DOHH2 (cell line): ENCODE results near the gene PIAS3.

Experiments used
- H3F3A ChIP-seq: fragments of 200-600 bp; sonication (generic), shearing (Covaris generic); 2 replicates; pipeline ENCODE4 v1.6.0; 2016; ENCODE audit warnings: antibody characterized with exemption, mild to moderate bottlenecking; ENCODE audit not compliant: control insufficient read depth, insufficient read depth
- H3K27ac ChIP-seq: fragments of 200-600 bp; sonication (generic); 2 replicates; pipeline ENCODE4 v1.5.1; 2014; ENCODE audit warnings: low read depth, mild to moderate bottlenecking, low read length, moderate library complexity
- H3K27me3 ChIP-seq: fragments of 200-600 bp; sonication (generic); 2 replicates; pipeline ENCODE4 v1.6.1; 2014; ENCODE audit warnings: mild to moderate bottlenecking, low read length, mixed read lengths; ENCODE audit not compliant: control insufficient read depth
- H3K36me3 ChIP-seq: fragments of 200-600 bp; sonication (generic); 2 replicates; pipeline ENCODE4 v1.6.1; 2014; ENCODE audit warnings: mild to moderate bottlenecking, low read length, moderate library complexity, mixed read lengths; ENCODE audit not compliant: control insufficient read depth
- H3K4me1 ChIP-seq: fragments of 200-600 bp; sonication (generic); 2 replicates; pipeline ENCODE4 v1.6.1; 2014; ENCODE audit warnings: mild to moderate bottlenecking, low read length, mixed read lengths; ENCODE audit not compliant: control insufficient read depth
- H3K4me2 ChIP-seq: fragments of 200-600 bp; sonication (generic); 2 replicates; pipeline ENCODE4 v1.6.0; 2014; ENCODE audit warnings: mild to moderate bottlenecking, low read length, moderate library complexity
- H3K4me3 ChIP-seq: fragments of 200-600 bp; sonication (generic); 2 replicates; pipeline ENCODE4 v1.5.1; 2014; ENCODE audit warnings: mild to moderate bottlenecking, low read length, mixed read lengths
- H3K79me2 ChIP-seq: fragments of 200-600 bp; sonication (generic); 2 replicates; pipeline ENCODE4 v1.6.1; 2014; ENCODE audit warnings: mild to moderate bottlenecking, low read length, mixed read lengths; ENCODE audit not compliant: control insufficient read depth
- H3K9me2 ChIP-seq: fragments of 200-600 bp; sonication (generic); replicated peaks from 2 replicates; pipeline ENCODE4 v1.6.1; 2014; ENCODE audit warnings: mild to moderate bottlenecking, low read length, mixed read lengths; ENCODE audit not compliant: control insufficient read depth
- H3K9me3 ChIP-seq: fragments of 200-600 bp; sonication (generic); 2 replicates; pipeline ENCODE4 v1.6.1; 2014; ENCODE audit warnings: antibody characterized with exemption, low read length, mixed read lengths; ENCODE audit not compliant: control insufficient read depth, insufficient read depth
- H4K20me1 ChIP-seq: fragments of 200-600 bp; sonication (generic); 2 replicates; pipeline ENCODE4 v1.6.0; 2014; ENCODE audit warnings: low read depth, mild to moderate bottlenecking, antibody characterized with exemption, low read length, moderate library complexity; ENCODE audit not compliant: control insufficient read depth, insufficient read depth
- EZH2phosphoT487 ChIP-seq: fragments of 200-600 bp; sonication (generic); IDR thresholded peaks from 2 replicates; pipeline ENCODE4 v1.6.1; 2017; ENCODE audit warnings: borderline replicate concordance, mild to moderate bottlenecking, antibody characterized with exemption, low read length, moderate library complexity, mixed read lengths
- TF ChIP-seq, protein P1 (sequence below): fragments of 200-600 bp; sonication (generic); IDR thresholded peaks from one replicate; pipeline ENCODE4 v1.5.1; 2014; ENCODE audit warnings: antibody characterized with exemption, mild to moderate bottlenecking, low read depth, low read length; ENCODE audit not compliant: poor library complexity, severe bottlenecking

PIAS3 gene

DNA sequence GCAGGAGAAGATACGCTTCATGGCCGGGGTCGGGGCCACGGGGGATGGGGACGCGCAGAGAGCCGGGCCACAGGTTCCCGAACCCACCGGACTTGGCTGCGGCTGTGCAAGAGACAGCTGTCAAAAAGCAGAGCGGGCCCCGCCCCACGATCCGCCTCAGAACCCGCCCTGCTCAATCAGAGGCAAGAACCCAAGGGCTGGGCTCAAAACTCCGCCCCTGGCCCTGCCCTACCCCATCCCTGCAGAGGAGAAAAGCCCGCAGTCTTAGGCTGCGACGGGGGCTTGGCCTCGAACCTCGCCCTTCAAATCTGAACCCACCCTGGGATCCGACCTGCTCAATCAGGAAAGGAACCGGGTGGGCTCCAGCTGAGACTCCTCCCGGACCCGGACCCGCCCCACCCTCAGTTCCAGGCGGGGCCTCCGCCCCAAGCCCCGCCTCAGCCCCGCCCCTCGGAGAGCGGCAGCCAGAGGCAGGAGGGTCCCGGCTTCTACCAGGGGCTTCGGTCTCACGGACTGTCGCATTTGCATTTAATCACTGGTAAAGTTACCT lies 26.9 kb upstream of the PIAS3 start, which contains the start of gene ANKRD35:
ANKRD35 (minus strand) TSS at position 129 of the 550 bp plus-strand sequence; CDS start at position 21, 108 bp downstream.
- H3K79me2 ChIP-seq, result no peaks in the 10 kb centered on the region
- H3K4me1 ChIP-seq, result peaks cover 6% of the 10 kb centered on the region; the same call in 1 of the 2 replicates
- H3K36me3 ChIP-seq, result no peaks in the 10 kb centered on the region
- H3K4me2 ChIP-seq, result peak within 1 kb of the TSS; percentile 62
- no peaks in the 10 kb centered on the region for H4K20me1 ChIP-seq
- peak within 1 kb of the TSS; percentile 77 for H3K4me3 ChIP-seq
- no peaks in the 10 kb centered on the region for H3K9me3 ChIP-seq
- H3F3A ChIP-seq, result no peaks in the 10 kb centered on the region
- TF ChIP-seq EZH2phosphoT487, result no peak
- TF ChIP-seq, protein P1, sequence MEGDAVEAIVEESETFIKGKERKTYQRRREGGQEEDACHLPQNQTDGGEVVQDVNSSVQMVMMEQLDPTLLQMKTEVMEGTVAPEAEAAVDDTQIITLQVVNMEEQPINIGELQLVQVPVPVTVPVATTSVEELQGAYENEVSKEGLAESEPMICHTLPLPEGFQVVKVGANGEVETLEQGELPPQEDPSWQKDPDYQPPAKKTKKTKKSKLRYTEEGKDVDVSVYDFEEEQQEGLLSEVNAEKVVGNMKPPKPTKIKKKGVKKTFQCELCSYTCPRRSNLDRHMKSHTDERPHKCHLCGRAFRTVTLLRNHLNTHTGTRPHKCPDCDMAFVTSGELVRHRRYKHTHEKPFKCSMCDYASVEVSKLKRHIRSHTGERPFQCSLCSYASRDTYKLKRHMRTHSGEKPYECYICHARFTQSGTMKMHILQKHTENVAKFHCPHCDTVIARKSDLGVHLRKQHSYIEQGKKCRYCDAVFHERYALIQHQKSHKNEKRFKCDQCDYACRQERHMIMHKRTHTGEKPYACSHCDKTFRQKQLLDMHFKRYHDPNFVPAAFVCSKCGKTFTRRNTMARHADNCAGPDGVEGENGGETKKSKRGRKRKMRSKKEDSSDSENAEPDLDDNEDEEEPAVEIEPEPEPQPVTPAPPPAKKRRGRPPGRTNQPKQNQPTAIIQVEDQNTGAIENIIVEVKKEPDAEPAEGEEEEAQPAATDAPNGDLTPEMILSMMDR, result no peak
- H3K9me2 ChIP-seq, result no peaks in the 10 kb centered on the region
- peaks cover 30% of the 10 kb centered on the region for H3K27me3 ChIP-seq
- no peak within 1 kb of the TSS for H3K27ac ChIP-seq

- Histone ChIP-seq H3K27ac (no peak overlapping the region), H3K4me1 (peaks cover 6% of the 10 kb centered on the region; the same call in 1 of the 2 replicates), H3K4me3 (no peak overlapping the region), H4K20me1 (no peaks in the 10 kb centered on the region), H3K79me2 (no peaks in the 10 kb centered on the region), H3K27me3 (peaks cover 34% of the 10 kb centered on the region), H3K4me2 (no peak overlapping the region), H3F3A (no peaks in the 10 kb centered on the region), H3K36me3 (no peaks in the 10 kb centered on the region), H3K9me2 (no peaks in the 10 kb centered on the region), H3K9me3 (no peaks in the 10 kb centered on the region)
- TF ChIP-seq EZH2phosphoT487, result no peak
- TF ChIP-seq, protein P1, result no peak
Measured at GRCh38 chr1:145884675-145885074, 25.8 kb upstream of the PIAS3 start.

DNA sequence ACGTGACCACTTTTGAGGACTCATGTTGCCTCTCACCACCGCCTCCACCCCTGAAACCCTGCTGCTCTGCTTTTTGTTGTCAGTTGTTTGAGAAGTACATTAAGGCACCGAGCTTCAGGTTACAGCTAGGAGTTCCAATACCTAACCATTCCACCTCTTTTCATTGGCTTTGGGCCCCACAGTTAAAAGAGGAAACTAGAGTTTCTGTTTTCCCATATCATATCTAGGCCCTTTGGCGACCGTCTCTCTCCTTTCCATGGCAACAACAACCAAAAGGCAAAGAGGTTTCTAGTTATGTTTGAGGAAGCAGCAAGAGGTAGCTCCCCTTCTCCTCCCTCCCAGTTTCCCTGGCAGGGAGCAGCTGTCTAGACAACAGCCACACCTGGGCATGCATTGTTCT lies 20.9 kb upstream of the PIAS3 start:
- Histone ChIP-seq H3K9me3 (no peaks in the 10 kb centered on the region), H3K79me2 (no peaks in the 10 kb centered on the region), H3K27me3 (peaks cover 48% of the 10 kb centered on the region), H3K27ac (no peak overlapping the region), H3K4me2 (no peak overlapping the region), H3K36me3 (no peaks in the 10 kb centered on the region), H4K20me1 (no peaks in the 10 kb centered on the region), H3K9me2 (no peaks in the 10 kb centered on the region), H3K4me3 (no peak overlapping the region), H3F3A (no peaks in the 10 kb centered on the region), H3K4me1 (no peaks in the 10 kb centered on the region)
- TF ChIP-seq, protein P1, result no peak
- no peak for TF ChIP-seq EZH2phosphoT487
